LoVo (cell line): Measurements from ENCODE around the gene CSPG4.
"Not testable (repeated sequence)": the region's sequence is repeated elsewhere in the genome, so short reads cannot be mapped to it uniquely, and the experiment has no call there.

Experiments used
- DNase-seq: peaks from one replicate; pipeline ENCODE4 v3.0.0-alpha.2; 2016; ENCODE audit warnings: low spot score

Gene CSPG4

GRCh38 chr15:75687486-75688277, 25.0 kb downstream of the CSPG4 start:
- no peak for DNase-seq

GRCh38 chr15:75686212-75686642, 26.4 kb downstream of the CSPG4 start:
- peak; percentile 18 for DNase-seq

DNA sequence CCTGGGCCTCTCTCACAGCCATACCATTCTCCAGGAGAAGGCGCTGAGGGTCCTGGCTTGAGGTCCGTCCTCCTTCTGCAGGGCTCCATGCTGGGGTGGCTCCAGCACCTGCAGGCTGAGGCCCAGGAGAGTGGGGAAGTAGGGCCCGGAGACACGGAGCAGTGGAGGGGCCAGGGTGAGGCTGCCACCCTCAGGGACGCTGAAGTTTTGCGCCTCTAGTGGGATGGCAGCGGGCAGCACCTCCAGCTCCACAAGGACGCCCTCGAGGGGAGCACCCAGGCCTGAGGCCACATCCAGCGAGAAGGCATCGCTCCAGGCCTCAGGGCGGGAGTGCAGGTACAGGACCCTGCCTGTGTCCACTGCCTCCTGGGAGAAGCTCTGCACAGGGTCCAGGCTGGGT, 27.5 kb downstream of the CSPG4 start:
- no peak for DNase-seq

- no peak for DNase-seq
These were observed 28.0 kb downstream of the CSPG4 start for GRCh38 chr15:75684648-75685047.

DNA sequence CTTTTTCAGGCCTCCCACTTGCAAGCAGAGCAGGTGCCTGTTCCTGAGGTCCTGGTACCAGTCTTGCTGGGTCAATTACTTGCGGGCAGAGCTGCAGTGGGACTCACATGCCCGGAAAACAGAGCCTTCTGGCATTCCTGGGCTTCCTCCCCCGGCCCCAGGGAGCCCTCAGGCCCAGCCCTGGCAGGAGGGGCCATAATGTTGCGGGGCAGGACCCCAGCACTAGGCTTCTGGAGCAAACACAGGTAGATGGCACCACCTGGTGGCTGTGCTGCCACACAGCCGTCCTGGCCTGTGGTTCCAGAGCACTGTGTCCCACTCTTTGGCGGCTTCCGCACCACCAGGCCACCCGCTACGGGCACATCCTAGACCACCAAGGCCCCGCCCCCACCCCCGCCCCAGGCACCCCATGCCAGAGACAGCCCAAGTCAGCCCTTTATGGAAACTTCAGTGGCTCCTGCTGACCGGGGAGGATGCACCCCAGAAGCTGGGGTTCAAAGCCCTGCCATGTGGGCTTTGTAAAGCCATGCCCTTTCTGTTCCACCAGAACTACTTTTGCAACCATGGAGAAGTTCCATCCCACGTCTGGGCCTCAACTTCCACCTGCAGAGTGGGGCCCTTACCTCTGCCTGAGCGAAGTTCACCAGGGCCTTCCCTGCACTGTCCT, 28.9 kb downstream of the CSPG4 start:
- DNase-seq: peak; percentile 53

DNA sequence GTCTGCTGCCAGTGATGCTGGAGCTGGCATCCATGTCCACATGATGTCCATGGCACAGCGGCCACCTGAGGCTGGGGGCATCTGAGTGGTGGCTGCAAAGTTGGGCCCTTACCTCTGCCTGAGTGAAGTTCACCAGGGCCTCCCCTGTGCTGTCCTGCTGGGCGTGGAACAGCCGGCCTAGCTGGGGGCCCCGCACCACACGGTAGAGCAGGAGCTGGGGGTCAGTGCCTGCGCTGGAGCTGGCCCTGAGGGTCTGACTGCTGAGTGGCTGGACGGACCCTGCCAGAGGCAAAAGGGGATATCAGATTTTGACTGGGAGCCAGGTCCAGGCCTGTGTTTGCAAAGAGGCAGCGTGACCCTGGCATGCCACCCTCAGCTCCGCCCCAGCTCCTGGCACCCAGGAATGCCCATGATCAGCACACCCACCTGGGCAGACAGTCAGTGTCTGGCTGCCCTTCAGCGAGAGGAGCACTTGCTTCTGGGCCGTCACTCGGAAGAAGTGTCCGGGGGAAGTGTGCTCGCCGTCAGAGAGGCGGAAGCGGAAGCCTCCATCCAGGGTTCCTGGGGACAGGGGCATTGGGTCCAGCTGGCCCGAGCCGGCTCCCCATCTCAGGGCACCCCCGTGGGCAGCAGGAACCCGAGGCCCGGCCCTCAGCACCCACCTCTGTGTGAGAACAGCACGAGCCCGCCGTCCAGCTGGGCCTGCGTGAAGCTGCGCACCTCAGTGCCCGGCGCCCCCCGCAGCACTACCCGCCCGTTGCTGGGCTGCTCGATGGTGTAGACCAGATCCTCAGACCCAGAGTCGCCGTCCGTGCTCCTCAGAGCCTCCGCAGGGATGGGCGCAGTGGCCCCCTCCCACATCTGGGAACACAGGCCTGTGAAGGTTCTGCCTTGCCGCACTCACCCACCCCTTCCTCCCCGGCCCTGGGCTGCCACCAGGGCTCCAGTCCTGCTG, 30.2 kb downstream of the CSPG4 start:
- no peak for DNase-seq

- DNase-seq: no peak
These were observed 32.5 kb downstream of the CSPG4 start for GRCh38 chr15:75680007-75680789.

GRCh38 chr15:75678324-75678690, 34.3 kb downstream of the CSPG4 start:
- DNase-seq: not testable (repeated sequence)

DNA sequence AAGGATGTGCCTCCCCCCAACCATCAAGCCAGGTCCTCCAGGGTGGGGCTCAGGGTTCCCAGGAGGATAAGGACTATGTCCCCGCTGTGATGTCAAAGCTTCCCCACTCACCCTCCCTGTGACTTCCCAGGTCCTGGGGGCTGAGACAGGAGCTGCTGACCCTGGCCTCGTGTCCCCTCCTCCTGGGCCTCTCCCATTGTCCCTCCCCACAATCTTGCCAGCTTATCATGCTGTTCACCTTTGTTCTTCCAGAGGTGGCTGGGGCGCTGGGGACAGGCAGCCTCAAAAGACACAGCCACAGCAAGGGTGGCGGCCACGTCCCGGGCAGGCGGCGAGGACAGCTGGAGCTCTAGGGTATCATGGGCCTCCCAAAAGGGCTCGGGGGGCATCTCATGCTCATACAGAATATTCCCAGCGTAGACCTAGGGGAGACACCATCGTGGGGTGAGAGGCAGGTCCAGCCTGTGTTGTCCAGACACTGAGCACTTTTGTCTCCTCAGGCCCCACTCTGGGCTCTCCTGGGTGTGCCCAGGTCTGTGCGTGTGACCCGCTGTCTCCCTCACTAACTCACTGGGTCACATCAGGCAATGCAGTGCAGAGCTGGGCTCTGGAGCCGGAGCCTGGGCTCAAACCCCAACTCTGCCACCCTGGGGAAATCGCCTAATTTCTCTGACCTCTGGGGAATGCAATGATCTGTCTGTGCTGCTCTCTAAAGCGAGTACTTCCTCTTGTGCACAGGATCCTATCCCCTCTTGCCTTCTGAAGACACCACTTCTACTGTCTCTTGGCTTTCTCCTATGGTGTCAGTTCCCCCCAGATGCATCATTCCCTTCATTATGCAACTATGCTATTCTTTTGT, 35.0 kb downstream of the CSPG4 start:
- DNase-seq: no peak

GRCh38 chr15:75676688-75677464, 35.8 kb downstream of the CSPG4 start:
- DNase-seq: no peak

GRCh38 chr15:75675579-75676404, 36.9 kb downstream of the CSPG4 start:
- no peak for DNase-seq

GRCh38 chr15:75674366-75674765, 38.3 kb downstream of the CSPG4 start:
- no peak for DNase-seq

DNA sequence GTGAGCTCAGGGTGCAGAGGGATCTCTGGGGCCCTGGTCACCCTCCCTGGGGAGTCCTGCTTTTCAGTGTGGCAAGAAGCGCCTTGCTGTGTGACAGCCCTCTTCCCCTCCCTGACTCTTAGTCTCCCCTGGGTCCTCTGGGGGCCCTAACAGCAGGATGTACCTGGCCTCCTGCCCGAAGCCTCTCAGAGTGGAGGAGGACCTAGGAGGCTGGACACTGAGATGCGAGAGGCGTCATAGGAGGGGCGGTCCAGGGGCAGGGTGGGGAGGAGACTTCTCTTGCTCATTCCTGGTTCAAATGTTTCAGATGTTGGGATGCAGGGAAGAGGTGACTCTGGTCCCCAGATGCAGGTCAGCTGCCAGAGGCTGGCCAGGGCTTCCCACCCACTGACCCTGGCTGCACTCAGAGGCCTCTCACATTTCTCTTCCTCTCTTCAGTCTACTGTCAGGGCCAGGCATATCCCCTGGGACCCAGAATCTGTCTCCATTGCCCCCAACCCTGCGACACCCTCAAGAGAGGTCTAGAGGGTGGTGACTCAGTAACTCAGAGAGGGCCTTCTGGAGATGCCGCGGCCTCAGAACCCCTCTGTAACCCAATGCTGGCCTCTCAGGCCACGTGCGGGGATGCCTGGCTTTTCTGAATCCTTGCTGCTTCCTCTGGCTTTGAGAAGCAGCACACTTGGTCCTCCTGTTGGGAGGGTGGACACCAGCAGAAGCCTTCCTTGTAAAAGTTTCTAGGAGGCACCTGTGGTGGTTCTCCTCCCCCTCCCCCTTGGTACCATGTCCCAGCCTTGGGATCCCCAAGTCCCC, 39.0 kb downstream of the CSPG4 start:
- no peak for DNase-seq

- no peak for DNase-seq
These were observed 39.8 kb downstream of the CSPG4 start for GRCh38 chr15:75672646-75673425.

- no peak for DNase-seq
These were observed 40.7 kb downstream of the CSPG4 start for GRCh38 chr15:75671730-75672602.

- DNase-seq: no peak
These were observed 42.8 kb downstream of the CSPG4 start for GRCh38 chr15:75669879-75670212.
